ENCODE measurements around the gene SRGAP3. TPM values are rescaled to one million over a fixed set of nuclear protein-coding genes. Genes with fewer than 3 reads are reported as not detected.

Gene SRGAP3
- total RNA-seq, 1 donor, result 2.5 TPM

- no peak for DNase-seq (ENCODE audit: insufficient read length, low spot score, missing footprints)
Measured at GRCh38 chr3:8962226-8962861, 287.1 kb downstream of the SRGAP3 start.

GRCh38 chr3:8959668-8960067, 289.8 kb downstream of the SRGAP3 start:
- Histone ChIP-seq H3K4me3 (ENCODE audit: insufficient read depth, low read length) (no peak overlapping the region), H3K27me3 (ENCODE audit: insufficient read depth, low read length) (no peaks in the 10 kb centered on the region), H3K4me2 (ENCODE audit: insufficient read depth, low read length) (no peak overlapping the region), H4K20me1 (ENCODE audit: insufficient read depth, low read length) (no peaks in the 10 kb centered on the region), H2AFZ (ENCODE audit: low read length) (no peak overlapping the region), H3K9me3 (ENCODE audit: low read depth, low read length) (no peaks in the 10 kb centered on the region), H3K36me3 (ENCODE audit: insufficient read depth, low read length) (peaks cover 21% of the 10 kb centered on the region), H3K79me2 (ENCODE audit: insufficient read depth, low read length) (peaks cover 75% of the 10 kb centered on the region), H3K27ac (ENCODE audit: low read depth, low read length) (no peak overlapping the region), H3K4me1 (ENCODE audit: insufficient read depth, low read length) (peaks cover 29% of the 10 kb centered on the region)
- DNase-seq (ENCODE audit: insufficient read length, low spot score, missing footprints), result no peak
- no peak for TF ChIP-seq CTCF (IDR thresholded peaks at IDR 0.05; ENCODE audit: extremely low read depth, low read depth, low read length)

More at GRCh38 chr3:8962226-8962861, 287.1 kb downstream of the SRGAP3 start:
- TF ChIP-seq CTCF (IDR thresholded peaks at IDR 0.05; ENCODE audit: extremely low read depth, low read depth, low read length), result no peak
- peak overlapping the region; percentile 85 for H3K27ac ChIP-seq (ENCODE audit: low read depth, low read length)
- peak overlapping the region; percentile 94 for H2AFZ ChIP-seq (ENCODE audit: low read length)
- H3K9me3 ChIP-seq (ENCODE audit: low read depth, low read length), result no peaks in the 10 kb centered on the region
- no peaks in the 10 kb centered on the region for H4K20me1 ChIP-seq (ENCODE audit: insufficient read depth, low read length)
- peak overlapping the region; percentile 83 for H3K4me3 ChIP-seq (ENCODE audit: insufficient read depth, low read length)
- peak overlapping the region; percentile 100 for H3K4me2 ChIP-seq (ENCODE audit: insufficient read depth, low read length)
- H3K27me3 ChIP-seq (ENCODE audit: insufficient read depth, low read length), result no peaks in the 10 kb centered on the region
- H3K4me1 ChIP-seq (ENCODE audit: insufficient read depth, low read length), result peaks cover 29% of the 10 kb centered on the region
- H3K79me2 ChIP-seq (ENCODE audit: insufficient read depth, low read length), result peaks cover 54% of the 10 kb centered on the region
- H3K36me3 ChIP-seq (ENCODE audit: insufficient read depth, low read length), result peaks cover 14% of the 10 kb centered on the region

- Histone ChIP-seq H3K79me2 (ENCODE audit: insufficient read depth, low read length) (peaks cover 81% of the 10 kb centered on the region), H3K36me3 (ENCODE audit: insufficient read depth, low read length) (peaks cover 21% of the 10 kb centered on the region), H4K20me1 (ENCODE audit: insufficient read depth, low read length) (no peaks in the 10 kb centered on the region), H3K27ac (ENCODE audit: low read depth, low read length) (peak overlapping the region; percentile 52), H3K9me3 (ENCODE audit: low read depth, low read length) (no peaks in the 10 kb centered on the region), H3K4me2 (ENCODE audit: insufficient read depth, low read length) (no peak overlapping the region), H3K4me3 (ENCODE audit: insufficient read depth, low read length) (no peak overlapping the region), H2AFZ (ENCODE audit: low read length) (no peak overlapping the region), H3K4me1 (ENCODE audit: insufficient read depth, low read length) (peaks cover 8% of the 10 kb centered on the region), H3K27me3 (ENCODE audit: insufficient read depth, low read length) (no peaks in the 10 kb centered on the region)
- DNase-seq (ENCODE audit: insufficient read length, low spot score, missing footprints), result no peak
- TF ChIP-seq CTCF (IDR thresholded peaks at IDR 0.05; ENCODE audit: extremely low read depth, low read depth, low read length), result no peak
Measured at GRCh38 chr3:8954938-8955763, 294.3 kb downstream of the SRGAP3 start.

- Histone ChIP-seq H3K36me3 (ENCODE audit: insufficient read depth, low read length) (peaks cover 14% of the 10 kb centered on the region), H3K4me1 (ENCODE audit: insufficient read depth, low read length) (peaks cover 8% of the 10 kb centered on the region), H4K20me1 (ENCODE audit: insufficient read depth, low read length) (no peaks in the 10 kb centered on the region), H3K27ac (ENCODE audit: low read depth, low read length) (no peak overlapping the region), H3K4me3 (ENCODE audit: insufficient read depth, low read length) (no peak overlapping the region), H3K79me2 (ENCODE audit: insufficient read depth, low read length) (peaks cover 78% of the 10 kb centered on the region), H2AFZ (ENCODE audit: low read length) (no peak overlapping the region), H3K4me2 (ENCODE audit: insufficient read depth, low read length) (no peak overlapping the region), H3K9me3 (ENCODE audit: low read depth, low read length) (no peaks in the 10 kb centered on the region), H3K27me3 (ENCODE audit: insufficient read depth, low read length) (no peaks in the 10 kb centered on the region)
- TF ChIP-seq CTCF (IDR thresholded peaks at IDR 0.05; ENCODE audit: extremely low read depth, low read depth, low read length), result no peak
- no peak for DNase-seq (ENCODE audit: insufficient read length, low spot score, missing footprints)
Measured at GRCh38 chr3:8953313-8953712, 296.1 kb downstream of the SRGAP3 start.
